Loucy (cell line): ENCODE measurements around the gene SFR1.

ENCODE experiments used
- H2AFZ ChIP-seq: fragments of 200-600 bp; sonication (generic); 2 replicates; pipeline ENCODE4 v1.6.0; 2016; ENCODE audit warnings: antibody characterized with exemption, mild to moderate bottlenecking, low read length, moderate library complexity
- H3F3A ChIP-seq: fragments of 200-600 bp; 2 replicates; pipeline ENCODE4 v1.6.0; 2016; ENCODE audit warnings: antibody characterized with exemption, low read depth, mild to moderate bottlenecking
- H3K27me3 ChIP-seq: fragments of 200-600 bp; sonication (generic); 2 replicates; pipeline ENCODE4 v1.6.1; 2014; ENCODE audit warnings: low read length, mild to moderate bottlenecking; ENCODE audit not compliant: insufficient read depth, poor library complexity, severe bottlenecking
- H3K36me3 ChIP-seq: fragments of 200-600 bp; sonication (generic); 2 replicates; pipeline ENCODE4 v1.6.1; 2016; ENCODE audit warnings: low read length; ENCODE audit not compliant: insufficient read depth
- H3K4me1 ChIP-seq: fragments of 200-600 bp; sonication (generic); 2 replicates; pipeline ENCODE4 v1.5.1; 2014; ENCODE audit warnings: low read length, mild to moderate bottlenecking; ENCODE audit not compliant: insufficient read depth, poor library complexity, severe bottlenecking
- H3K4me2 ChIP-seq: fragments of 200-600 bp; sonication (generic); 2 replicates; pipeline ENCODE4 v1.6.0; 2014; ENCODE audit warnings: antibody characterized with exemption, low read length, low read depth, mild to moderate bottlenecking; ENCODE audit not compliant: poor library complexity, severe bottlenecking
- H3K4me3 ChIP-seq: fragments of 200-600 bp; sonication (generic); 2 replicates; pipeline ENCODE4 v1.5.1; 2014; ENCODE audit warnings: low read length, mild to moderate bottlenecking, mixed read lengths; ENCODE audit not compliant: poor library complexity, severe bottlenecking
- H3K79me2 ChIP-seq: fragments of 200-600 bp; sonication (generic); 2 replicates; pipeline ENCODE4 v1.6.1; 2014; ENCODE audit warnings: low read length; ENCODE audit not compliant: insufficient read depth
- H3K9ac ChIP-seq: fragments of 200-600 bp; sonication (generic); 2 replicates; pipeline ENCODE4 v1.6.0; 2014; ENCODE audit warnings: mild to moderate bottlenecking, low read depth, low read length, moderate library complexity; ENCODE audit not compliant: poor library complexity, severe bottlenecking
- H3K9me2 ChIP-seq: fragments of 200-600 bp; sonication (generic); replicated peaks from 2 replicates; pipeline ENCODE4 v1.6.1; 2016; ENCODE audit warnings: low read depth, low read length, mixed read lengths
- H3K9me3 ChIP-seq: fragments of 200-600 bp; sonication (generic); 2 replicates; pipeline ENCODE4 v1.6.1; 2014; ENCODE audit warnings: mild to moderate bottlenecking, antibody characterized with exemption, low read length, low read depth; ENCODE audit not compliant: insufficient read depth
- H4K20me1 ChIP-seq: fragments of 200-600 bp; sonication (generic); 2 replicates; pipeline ENCODE4 v1.6.0; 2014; ENCODE audit warnings: antibody characterized with exemption, low read length, mild to moderate bottlenecking; ENCODE audit not compliant: insufficient read depth, poor library complexity, severe bottlenecking
- CTCF ChIP-seq: fragments of 200-600 bp; sonication (generic); conservative IDR thresholded peaks from 2 replicates; pipeline ENCODE4 v1.5.1; 2014; ENCODE audit warnings: mild to moderate bottlenecking, antibody characterized with exemption, low read length
- EZH2phosphoT487 ChIP-seq: fragments of 200-600 bp; IDR thresholded peaks from 2 replicates; pipeline ENCODE4 v1.6.1; 2018; ENCODE audit warnings: antibody characterized with exemption, mild to moderate bottlenecking, moderate library complexity, borderline replicate concordance

Gene SFR1

GRCh38 chr10:104104926-104105325 lies 17.0 kb upstream of the SFR1 start:
- no peak for TF ChIP-seq EZH2phosphoT487
- TF ChIP-seq CTCF: no peak
- Histone ChIP-seq H3K4me1 (no peaks in the 10 kb centered on the region), H3F3A (no peaks in the 10 kb centered on the region), H4K20me1 (no peaks in the 10 kb centered on the region), H3K27me3 (no peaks in the 10 kb centered on the region), H3K9me2 (no peaks in the 10 kb centered on the region), H3K9ac (no peak overlapping the region), H3K79me2 (no peaks in the 10 kb centered on the region), H3K4me3 (no peak overlapping the region), H3K9me3 (no peaks in the 10 kb centered on the region), H3K4me2 (no peak overlapping the region), H2AFZ (no peak overlapping the region), H3K36me3 (no peaks in the 10 kb centered on the region)

DNA sequence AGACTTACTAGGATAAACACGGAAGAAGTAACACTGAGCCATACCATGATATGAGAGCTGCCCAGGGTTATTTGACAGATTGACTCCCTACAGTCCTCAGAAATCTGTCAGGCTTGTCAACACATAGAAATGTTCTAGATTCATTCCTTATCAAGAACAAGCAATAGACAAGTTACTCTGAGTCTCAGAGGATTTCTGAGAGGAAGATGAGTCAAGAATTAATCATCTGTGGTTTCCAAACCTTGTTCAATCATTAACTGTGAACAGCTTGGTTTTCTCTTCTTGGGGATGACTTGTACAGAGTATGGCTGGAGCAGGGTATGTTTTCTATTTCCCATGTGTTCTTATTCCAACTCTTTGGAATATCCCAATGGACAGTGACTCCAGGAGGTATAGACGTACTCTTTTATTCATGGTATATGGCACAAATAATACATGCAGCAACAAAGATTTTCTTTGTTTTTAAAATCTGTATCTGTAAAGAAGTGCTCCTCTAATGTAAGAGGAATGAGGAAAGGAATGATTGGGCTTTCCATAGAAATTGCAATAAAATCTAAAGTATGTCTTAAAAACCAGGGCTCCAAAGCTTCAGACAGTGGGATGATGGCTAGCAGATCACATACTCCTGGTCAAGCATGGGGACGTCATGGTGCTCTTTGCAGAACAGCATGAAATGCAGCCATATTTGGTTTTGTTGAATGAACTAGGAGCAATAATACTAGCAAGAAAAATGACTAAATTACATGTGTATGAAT lies 11.9 kb upstream of the SFR1 start:
- H3K9me3 ChIP-seq: no peaks in the 10 kb centered on the region
- H3K4me2 ChIP-seq: no peak overlapping the region
- no peak overlapping the region for H2AFZ ChIP-seq
- no peak for TF ChIP-seq EZH2phosphoT487
- no peak for TF ChIP-seq CTCF
- H3K27me3 ChIP-seq: no peaks in the 10 kb centered on the region
- no peak overlapping the region for H3K4me3 ChIP-seq
- H3K4me1 ChIP-seq: peaks cover 29% of the 10 kb centered on the region
- H3F3A ChIP-seq: peaks cover 3% of the 10 kb centered on the region; the same call in 1 of the 2 replicates
- H3K9ac ChIP-seq: no peak overlapping the region
- H3K79me2 ChIP-seq: no peaks in the 10 kb centered on the region
- H3K36me3 ChIP-seq: no peaks in the 10 kb centered on the region
- no peaks in the 10 kb centered on the region for H4K20me1 ChIP-seq
- no peaks in the 10 kb centered on the region for H3K9me2 ChIP-seq

DNA sequence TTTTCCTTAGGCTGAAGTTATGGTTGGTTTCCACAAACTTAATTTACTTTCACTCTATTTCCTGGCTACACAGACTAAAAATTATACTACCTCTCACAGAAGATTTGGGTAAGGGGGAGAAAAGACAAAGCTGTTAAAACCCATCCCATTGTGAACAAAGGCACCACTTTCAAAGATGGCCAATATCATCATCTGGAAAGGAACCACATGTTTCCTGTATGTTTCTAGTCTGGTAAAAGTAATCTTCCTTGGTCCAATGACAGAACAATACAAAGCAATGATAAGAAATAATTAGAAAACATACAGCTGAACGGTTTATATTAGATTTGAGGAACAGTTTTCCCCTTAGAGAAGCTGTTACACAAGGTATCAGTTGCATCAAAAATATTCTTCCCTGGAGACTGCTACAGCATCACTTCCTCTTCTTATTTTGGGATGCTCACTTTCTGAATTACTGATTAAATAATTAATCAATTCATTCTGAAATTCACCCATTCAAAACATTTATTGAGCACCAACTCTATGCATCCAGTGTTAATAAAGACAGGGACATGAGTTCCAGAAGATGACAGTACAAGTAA lies 8.5 kb upstream of the SFR1 start:
- no peaks in the 10 kb centered on the region for H3K79me2 ChIP-seq
- no peaks in the 10 kb centered on the region for H3K27me3 ChIP-seq
- H3F3A ChIP-seq: peaks cover 3% of the 10 kb centered on the region; the same call in 1 of the 2 replicates
- H3K9me2 ChIP-seq: no peaks in the 10 kb centered on the region
- H3K4me1 ChIP-seq: peaks cover 29% of the 10 kb centered on the region
- H3K9ac ChIP-seq: no peak overlapping the region
- TF ChIP-seq EZH2phosphoT487 (no peak), CTCF (no peak)
- no peaks in the 10 kb centered on the region for H3K9me3 ChIP-seq
- H2AFZ ChIP-seq: peak overlapping the region; percentile 82
- H3K4me3 ChIP-seq: peak overlapping the region; percentile 29
- H3K4me2 ChIP-seq: peak overlapping the region; percentile 7
- no peaks in the 10 kb centered on the region for H3K36me3 ChIP-seq
- H4K20me1 ChIP-seq: no peaks in the 10 kb centered on the region
